ENCODE results near the gene SCMH1. TPM values are rescaled to one million over a fixed set of nuclear protein-coding genes. Genes with fewer than 3 reads are reported as not detected.
"Not testable (repeated sequence)": the region's sequence is repeated elsewhere in the genome, so short reads cannot be mapped to it uniquely, and the experiment has no call there.

SCMH1 gene
- total and polyA plus RNA-seq, 12 donors = 29.3 to 62.5 (median 42.2) TPM

DNA sequence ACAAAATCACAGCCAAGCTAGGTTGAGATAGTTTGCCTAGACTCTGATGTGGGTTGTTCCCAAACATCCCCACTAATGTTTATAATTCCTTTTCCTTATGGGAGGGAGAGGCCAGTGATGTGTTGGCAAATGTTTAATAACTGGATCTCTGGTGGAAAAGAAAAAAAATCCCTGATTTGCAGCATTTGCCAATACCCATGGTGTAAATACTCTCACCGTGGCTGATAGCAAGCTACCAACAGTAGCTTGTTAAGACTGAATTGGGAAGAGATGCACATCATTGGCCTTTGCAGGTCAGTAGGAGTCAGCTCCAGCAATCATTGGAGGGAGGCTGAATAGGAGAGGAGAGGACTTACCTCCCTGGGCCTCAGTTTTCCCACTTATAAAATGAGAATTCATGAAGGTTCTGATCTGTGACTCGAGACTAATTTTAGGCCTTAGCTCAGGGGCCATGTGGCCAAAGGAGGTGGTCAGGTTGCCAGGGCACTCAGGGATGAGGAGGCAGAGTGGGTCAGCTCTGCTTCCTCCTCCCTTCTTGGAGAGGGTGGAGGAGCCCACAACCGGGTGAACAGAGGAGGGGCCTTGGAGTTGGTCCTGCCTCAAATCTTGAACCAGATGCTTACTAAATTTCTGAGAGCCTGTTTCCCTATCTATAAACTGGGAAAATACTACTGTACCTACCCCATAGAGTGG, 20.0 kb upstream of the SCMH1 start:
- no peak overlapping the region for H3K4me3 ChIP-seq
- TF ChIP-seq, protein P1, sequence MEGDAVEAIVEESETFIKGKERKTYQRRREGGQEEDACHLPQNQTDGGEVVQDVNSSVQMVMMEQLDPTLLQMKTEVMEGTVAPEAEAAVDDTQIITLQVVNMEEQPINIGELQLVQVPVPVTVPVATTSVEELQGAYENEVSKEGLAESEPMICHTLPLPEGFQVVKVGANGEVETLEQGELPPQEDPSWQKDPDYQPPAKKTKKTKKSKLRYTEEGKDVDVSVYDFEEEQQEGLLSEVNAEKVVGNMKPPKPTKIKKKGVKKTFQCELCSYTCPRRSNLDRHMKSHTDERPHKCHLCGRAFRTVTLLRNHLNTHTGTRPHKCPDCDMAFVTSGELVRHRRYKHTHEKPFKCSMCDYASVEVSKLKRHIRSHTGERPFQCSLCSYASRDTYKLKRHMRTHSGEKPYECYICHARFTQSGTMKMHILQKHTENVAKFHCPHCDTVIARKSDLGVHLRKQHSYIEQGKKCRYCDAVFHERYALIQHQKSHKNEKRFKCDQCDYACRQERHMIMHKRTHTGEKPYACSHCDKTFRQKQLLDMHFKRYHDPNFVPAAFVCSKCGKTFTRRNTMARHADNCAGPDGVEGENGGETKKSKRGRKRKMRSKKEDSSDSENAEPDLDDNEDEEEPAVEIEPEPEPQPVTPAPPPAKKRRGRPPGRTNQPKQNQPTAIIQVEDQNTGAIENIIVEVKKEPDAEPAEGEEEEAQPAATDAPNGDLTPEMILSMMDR (IDR thresholded peaks at IDR 0.05) = no peak
- TF ChIP-seq POLR2A (IDR thresholded peaks at IDR 0.05) = no peak
- no peaks in the 10 kb centered on the region for H3K4me1 ChIP-seq (replicated peaks in 1 of 2)
- H3K9me3 ChIP-seq (replicated peaks in 1 of 3) = no peaks in the 10 kb centered on the region
- H3K27me3 ChIP-seq = no peaks in the 10 kb centered on the region
- H3K27ac ChIP-seq = no peak overlapping the region
- no peak for DNase-seq
- no peaks in the 10 kb centered on the region for H3K36me3 ChIP-seq (replicated peaks in 1 of 2)
- WGBS, 4 donors = 83 to 94% (median 92%) methylated on average over 3 of the region's 3 CpGs
- intact Hi-C loops (cut with DNase I) = no loop called here

DNA sequence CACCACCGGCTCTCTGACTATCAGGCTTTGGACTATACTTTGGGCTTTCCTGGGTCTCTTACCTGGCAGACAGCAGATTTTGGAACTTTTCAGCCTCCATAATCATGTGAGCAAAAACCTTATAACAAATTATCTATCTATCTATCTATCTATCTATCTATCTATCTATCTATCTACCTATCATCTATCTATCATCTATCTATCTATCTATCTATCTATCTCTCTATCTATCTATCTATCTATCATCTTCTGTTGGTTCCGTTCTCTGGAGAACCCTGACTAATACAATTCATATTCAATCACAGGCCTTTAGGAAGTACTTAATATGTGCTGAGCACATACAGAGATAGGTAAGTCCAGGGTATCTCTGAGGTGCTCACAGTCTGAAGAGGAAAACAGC, 18.7 kb upstream of the SCMH1 start:
- H3K27me3 ChIP-seq = no peaks in the 10 kb centered on the region
- TF ChIP-seq POLR2A (IDR thresholded peaks at IDR 0.05) = no peak
- TF ChIP-seq, protein P1 (IDR thresholded peaks at IDR 0.05) = no peak
- H3K27ac ChIP-seq = no peak overlapping the region
- DNase-seq = no peak
- no peaks in the 10 kb centered on the region for H3K4me1 ChIP-seq (replicated peaks in 1 of 2)
- no peak overlapping the region for H3K4me3 ChIP-seq
- H3K9me3 ChIP-seq (replicated peaks in 1 of 3) = no peaks in the 10 kb centered on the region
- 89 to 96% (median 94%) methylated on average over 2 of the region's 2 CpGs for WGBS, 4 donors
- intact Hi-C loops (cut with DNase I) = no loop called here
- no peaks in the 10 kb centered on the region for H3K36me3 ChIP-seq (replicated peaks in 1 of 2)

DNA sequence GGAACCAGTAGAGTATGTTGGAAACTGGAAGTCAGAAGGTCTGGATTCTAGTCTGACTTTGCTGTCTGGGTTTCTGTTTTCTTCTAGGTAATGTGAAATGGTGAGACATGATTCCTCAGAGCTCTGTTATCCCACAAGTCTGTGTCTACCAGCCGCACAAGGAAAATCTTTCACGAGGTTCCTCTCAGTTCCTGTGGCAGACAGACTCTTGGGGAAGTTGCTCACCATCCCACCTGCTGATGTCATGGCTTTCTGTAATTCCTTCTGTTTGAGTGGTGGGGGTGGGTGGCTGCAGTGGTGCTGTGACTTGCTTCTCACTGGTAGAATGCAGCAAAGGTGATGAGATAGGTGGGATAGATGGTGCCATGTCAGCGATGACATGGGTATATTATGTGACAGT, 17.1 kb upstream of the SCMH1 start:
- Histone ChIP-seq H3K36me3 (replicated peaks in 1 of 2) (no peaks in the 10 kb centered on the region), H3K4me1 (replicated peaks in 1 of 2) (no peaks in the 10 kb centered on the region), H3K27me3 (no peaks in the 10 kb centered on the region), H3K9me3 (replicated peaks in 1 of 3) (no peaks in the 10 kb centered on the region), H3K4me3 (no peak overlapping the region), H3K27ac (no peak overlapping the region)
- TF ChIP-seq, protein P1 (IDR thresholded peaks at IDR 0.05) = no peak
- no peak for TF ChIP-seq POLR2A (IDR thresholded peaks at IDR 0.05)
- intact Hi-C loops (cut with DNase I) = no loop called here
- DNase-seq = no peak
- WGBS, 4 donors = 75 to 88% (median 84%) methylated on average over 3 of the region's 3 CpGs

DNA sequence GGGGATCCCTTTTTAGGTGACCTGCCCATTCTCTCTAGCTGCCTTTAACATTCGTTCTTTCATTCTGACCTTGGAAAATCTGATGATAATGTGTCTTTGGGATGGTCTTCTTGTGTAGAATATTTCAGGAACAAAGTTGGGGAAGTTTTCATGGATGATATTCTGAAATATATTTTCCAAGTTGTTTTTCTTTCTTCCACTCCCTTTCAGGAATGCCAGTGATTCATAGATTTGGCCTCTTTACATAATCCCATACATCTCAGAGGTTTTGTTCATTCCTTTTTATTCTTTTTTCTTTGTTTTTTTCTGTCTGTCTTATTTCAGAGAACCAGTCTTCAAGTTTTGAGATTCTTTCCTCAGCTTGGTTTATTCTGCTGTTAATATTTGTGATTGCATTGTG, 13.9 kb upstream of the SCMH1 start:
- no peaks in the 10 kb centered on the region for H3K9me3 ChIP-seq (replicated peaks in 1 of 3)
- no peak for TF ChIP-seq POLR2A (IDR thresholded peaks at IDR 0.05)
- no peak overlapping the region for H3K4me3 ChIP-seq
- H3K36me3 ChIP-seq (replicated peaks in 1 of 2) = no peaks in the 10 kb centered on the region
- WGBS, 4 donors = 42 to 72% (median 60%) methylated on average over 1 of the region's 1 CpG
- DNase-seq = no peak
- no peaks in the 10 kb centered on the region for H3K27me3 ChIP-seq
- intact Hi-C loops (cut with DNase I) = no loop called here
- no peaks in the 10 kb centered on the region for H3K4me1 ChIP-seq (replicated peaks in 1 of 2)
- no peak overlapping the region for H3K27ac ChIP-seq

DNA sequence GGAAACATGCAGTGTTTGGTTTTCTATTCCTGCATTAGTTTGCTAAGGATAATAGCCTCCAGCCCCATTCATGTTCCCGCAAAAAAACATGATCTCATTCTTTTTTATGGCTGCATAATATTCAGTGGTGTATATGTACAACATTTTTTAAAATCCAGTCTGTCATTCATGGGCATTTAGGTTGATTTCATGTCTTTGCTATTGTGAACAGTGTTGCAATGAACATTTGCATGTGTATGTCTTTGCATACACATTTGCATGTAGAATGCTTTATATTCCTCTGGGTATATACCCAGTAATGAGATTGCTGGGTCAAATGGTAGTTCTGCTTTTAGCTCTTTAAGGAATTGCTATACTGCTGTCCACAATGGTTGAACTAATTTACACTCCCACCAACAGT, 9.0 kb upstream of the SCMH1 start:
- DNase-seq; H3K4me1 ChIP-seq (replicated peaks in 1 of 2); intact Hi-C loops (cut with DNase I); H3K36me3 ChIP-seq (replicated peaks in 1 of 2); H3K27me3 ChIP-seq; H3K9me3 ChIP-seq (replicated peaks in 1 of 3); H3K27ac ChIP-seq; H3K4me3 ChIP-seq: not testable (repeated sequence)
- WGBS, 4 donors = 95 to 100% (median 95%) methylated on average over 1 of the region's 1 CpG
